GM18526 (cell line): ENCODE measurements around the gene ROPN1B.
"Not testable (repeated sequence)": the region's sequence is repeated elsewhere in the genome, so short reads cannot be mapped to it uniquely, and the experiment has no call there.

ENCODE experiments used
- POLR2A ChIP-seq: IDR thresholded peaks from 3 replicates; pipeline ENCODE4 v1.6.1; 2011; ENCODE audit not compliant: insufficient read length; ENCODE audit errors: extremely low read depth

The ROPN1B gene

GRCh38 chr3:125968701-125969592 lies at the start of gene ROPN1B:
ROPN1B (plus strand) TSS chr3:125969178; CDS start chr3:125972055, 2,877 bp downstream.
- TF ChIP-seq POLR2A = not testable (repeated sequence)

- TF ChIP-seq POLR2A = no peak
Measured at GRCh38 chr3:125957674-125958510, 11.1 kb upstream of the ROPN1B start.

GRCh38 chr3:125958511-125959316 lies 10.3 kb upstream of the ROPN1B start:
- no peak for TF ChIP-seq POLR2A

- no peak for TF ChIP-seq POLR2A
Measured at GRCh38 chr3:125959317-125960065, 9.5 kb upstream of the ROPN1B start.

- no peak for TF ChIP-seq POLR2A
Measured at GRCh38 chr3:125960066-125960424, 8.9 kb upstream of the ROPN1B start.

- no peak for TF ChIP-seq POLR2A
Measured at GRCh38 chr3:125960456-125961288, 8.3 kb upstream of the ROPN1B start.

GRCh38 chr3:125961289-125961589 lies 7.7 kb upstream of the ROPN1B start:
- TF ChIP-seq POLR2A = no peak

GRCh38 chr3:125965505-125965904 lies 3.5 kb upstream of the ROPN1B start:
- no peak for TF ChIP-seq POLR2A

- TF ChIP-seq POLR2A = no peak
Measured at GRCh38 chr3:125967156-125967555, 1.8 kb upstream of the ROPN1B start.

GRCh38 chr3:125990253-125990970 lies 21.4 kb downstream of the ROPN1B start:
- TF ChIP-seq POLR2A = peak; percentile 61

- no peak for TF ChIP-seq POLR2A
Measured at GRCh38 chr3:126002189-126002588, 33.2 kb downstream of the ROPN1B start.

GRCh38 chr3:126003447-126004190 lies 34.6 kb downstream of the ROPN1B start:
- no peak for TF ChIP-seq POLR2A
